ENCODE data around the gene NFASC. TPM values are rescaled to one million over a fixed set of nuclear protein-coding genes. Genes with fewer than 3 reads are reported as not detected.

NFASC gene
- total RNA-seq, 2 donors from 2014 or later = 0.21 to 0.65 TPM

DNA sequence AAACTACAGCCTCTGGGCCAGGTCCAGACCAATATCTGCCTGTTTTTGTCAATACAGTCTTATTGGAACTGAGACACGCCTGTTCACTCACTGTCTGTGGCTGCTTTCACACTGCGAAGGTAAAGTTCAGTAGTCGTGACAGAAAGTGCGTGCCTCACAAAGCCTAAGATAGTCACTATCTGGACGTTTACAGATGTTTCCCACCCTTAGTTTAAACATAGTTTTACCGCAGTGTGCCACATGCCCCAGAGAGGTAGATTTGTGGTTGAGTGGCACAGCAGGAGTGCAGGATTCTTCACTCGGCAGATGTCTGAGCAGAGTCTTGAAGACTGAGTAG, 61.9 kb downstream of the NFASC start:
- Mint-ChIP-seq H3K27ac (no peak overlapping the region), H3K4me1 (no peaks in the 10 kb centered on the region), H3K36me3 (ENCODE audit: low read depth) (no peaks in the 10 kb centered on the region), H3K27me3 (peaks cover 7% of the 10 kb centered on the region), H3K4me3 (no peak overlapping the region), H3K9me3 (peaks cover 4% of the 10 kb centered on the region)
- no peak for ATAC-seq (replicated peaks)

DNA sequence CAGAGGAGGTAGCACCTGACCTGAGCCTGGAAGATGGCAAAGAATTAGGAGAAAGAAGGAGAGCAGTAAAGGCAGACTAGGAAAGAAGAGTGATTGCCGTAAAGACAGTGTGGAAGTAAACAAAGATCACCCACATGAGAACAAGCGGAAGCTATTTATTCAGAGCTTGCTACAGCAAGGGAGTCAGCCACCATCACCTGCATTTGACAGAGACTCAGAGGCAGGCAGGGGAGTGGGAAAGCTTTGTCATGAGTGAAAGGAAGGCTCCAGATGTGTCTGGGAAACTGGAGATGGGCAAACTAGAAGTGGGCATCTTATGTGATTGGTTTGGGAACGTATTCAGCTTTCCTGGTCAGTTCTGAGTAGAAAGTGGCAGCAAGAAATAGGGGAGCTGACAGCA, 64.5 kb downstream of the NFASC start:
- H3K27ac Mint-ChIP-seq = no peak overlapping the region
- H3K36me3 Mint-ChIP-seq (ENCODE audit: low read depth) = no peaks in the 10 kb centered on the region
- no peak for ATAC-seq (replicated peaks)
- H3K9me3 Mint-ChIP-seq = peaks cover 4% of the 10 kb centered on the region
- H3K4me1 Mint-ChIP-seq = no peaks in the 10 kb centered on the region
- H3K27me3 Mint-ChIP-seq = peaks cover 7% of the 10 kb centered on the region
- no peak overlapping the region for H3K4me3 Mint-ChIP-seq

DNA sequence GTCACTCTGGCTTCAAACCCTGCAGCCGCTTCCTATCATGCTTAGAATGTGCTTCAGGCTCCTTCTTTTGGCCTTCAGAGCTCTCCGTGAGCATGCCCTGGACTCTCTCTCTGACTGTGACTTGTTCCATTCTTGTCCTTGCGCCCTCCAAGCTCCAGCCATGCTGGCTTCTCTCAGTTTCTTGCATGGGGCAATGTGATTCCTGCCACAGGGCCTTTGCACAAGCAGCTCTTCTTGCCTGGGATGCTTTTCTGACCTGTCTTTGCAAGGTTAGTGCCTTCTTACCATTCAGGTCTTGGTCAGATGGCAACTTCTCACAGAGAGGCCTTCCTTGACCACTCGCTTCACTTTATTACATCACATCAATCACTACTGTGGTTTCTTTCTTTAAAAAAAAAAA, 66.1 kb downstream of the NFASC start:
- Mint-ChIP-seq H3K36me3 (ENCODE audit: low read depth) (no peaks in the 10 kb centered on the region), H3K4me3 (no peak overlapping the region), H3K9me3 (peaks cover 4% of the 10 kb centered on the region), H3K27me3 (peaks cover 7% of the 10 kb centered on the region), H3K4me1 (no peaks in the 10 kb centered on the region), H3K27ac (no peak overlapping the region)
- ATAC-seq (replicated peaks) = no peak

DNA sequence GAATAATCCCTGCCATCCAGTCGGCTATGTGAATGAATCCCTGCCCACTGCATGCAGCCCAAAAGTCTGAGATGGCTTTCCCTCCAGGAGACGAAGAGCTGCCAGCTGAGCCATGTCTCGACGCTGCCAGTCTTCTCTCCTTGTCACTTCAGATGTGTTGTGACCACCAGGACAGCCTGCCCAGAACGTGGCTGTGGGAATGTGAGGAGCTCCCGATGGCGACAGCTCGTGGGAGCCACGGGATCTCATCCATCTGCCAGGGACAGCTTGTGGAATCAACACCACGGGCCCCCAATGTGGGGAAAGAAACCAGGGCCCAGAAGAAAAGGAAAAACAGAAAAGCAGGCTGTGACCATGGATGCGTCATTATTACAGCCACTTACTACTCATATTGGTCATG, 67.2 kb downstream of the NFASC start:
- no peaks in the 10 kb centered on the region for H3K36me3 Mint-ChIP-seq (ENCODE audit: low read depth)
- peaks cover 7% of the 10 kb centered on the region for H3K27me3 Mint-ChIP-seq
- no peak for ATAC-seq (replicated peaks)

DNA sequence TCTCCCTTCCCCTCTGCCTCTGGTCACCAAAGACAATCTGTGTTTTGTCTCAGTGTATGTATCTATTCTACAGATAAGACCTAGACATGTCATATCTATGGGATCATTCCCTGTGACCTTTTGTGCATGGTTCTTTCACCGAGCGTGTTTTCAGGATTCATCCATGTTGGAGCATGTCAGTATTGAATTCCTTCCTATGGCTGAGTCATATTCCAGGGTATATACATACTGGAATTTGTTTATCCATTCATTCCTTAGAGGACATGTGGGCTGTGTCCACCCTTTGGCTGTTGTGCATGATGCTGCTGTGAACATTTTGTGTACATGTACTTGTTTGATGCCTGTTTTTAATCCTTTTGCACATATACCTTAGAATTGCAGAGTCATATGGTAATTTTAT, 69.9 kb downstream of the NFASC start:
- no peak for ATAC-seq (replicated peaks)
- Mint-ChIP-seq H3K4me3 (no peak overlapping the region), H3K27ac (no peak overlapping the region), H3K9me3 (peaks cover 4% of the 10 kb centered on the region), H3K4me1 (no peaks in the 10 kb centered on the region), H3K36me3 (ENCODE audit: low read depth) (no peaks in the 10 kb centered on the region), H3K27me3 (peaks cover 11% of the 10 kb centered on the region)

More for the DNA sequence above, 67.2 kb downstream of the NFASC start:
- Mint-ChIP-seq H3K9me3 (peaks cover 4% of the 10 kb centered on the region), H3K27ac (no peak overlapping the region), H3K4me3 (no peak overlapping the region), H3K4me1 (no peaks in the 10 kb centered on the region)

DNA sequence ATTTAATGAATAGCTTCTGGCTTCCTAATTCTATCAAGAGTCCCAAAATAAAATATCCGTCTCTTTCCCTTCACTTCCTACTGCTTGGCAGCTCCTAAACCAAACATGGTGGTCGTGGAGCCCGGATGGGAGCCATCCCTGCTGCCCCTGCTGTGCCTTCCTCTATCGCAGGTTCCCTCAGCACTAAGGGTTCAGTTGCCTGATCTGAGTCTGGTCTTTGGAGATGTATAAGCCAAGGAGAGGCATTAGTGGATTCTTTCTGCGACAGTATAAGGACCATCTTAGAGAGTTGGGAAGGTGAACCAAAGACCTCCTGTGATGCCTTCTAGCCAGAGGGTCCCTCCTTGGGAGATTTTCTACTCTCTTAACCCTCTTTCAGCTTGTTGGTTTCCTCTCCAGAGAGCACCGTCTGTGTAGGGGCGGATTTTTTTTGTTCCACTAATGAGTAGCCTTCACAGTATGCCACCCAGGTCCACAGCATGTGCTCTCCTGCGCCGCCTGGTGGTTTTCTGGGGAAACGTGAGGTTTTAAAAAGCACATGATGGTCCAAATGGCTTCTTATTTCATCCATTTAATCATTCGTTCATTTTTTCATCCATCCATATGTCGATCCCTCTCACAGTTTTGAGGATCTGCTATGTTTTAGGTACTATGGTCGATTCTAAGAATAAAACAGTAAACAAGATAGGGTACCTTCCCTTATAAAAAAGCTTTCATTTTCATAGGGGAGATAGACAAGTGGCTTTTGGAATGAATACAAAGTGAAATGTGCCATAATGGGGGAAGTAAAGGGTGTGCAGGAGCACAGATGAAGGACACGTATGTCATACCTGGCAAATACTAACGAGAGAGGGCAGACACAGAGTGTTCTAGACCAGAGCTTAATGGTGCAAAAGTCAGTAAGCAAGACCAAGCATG, 71.0 kb downstream of the NFASC start:
- no peak overlapping the region for H3K4me3 Mint-ChIP-seq
- peaks cover 4% of the 10 kb centered on the region for H3K9me3 Mint-ChIP-seq
- no peaks in the 10 kb centered on the region for H3K36me3 Mint-ChIP-seq (ENCODE audit: low read depth)
- no peak overlapping the region for H3K27ac Mint-ChIP-seq
- H3K4me1 Mint-ChIP-seq = no peaks in the 10 kb centered on the region
- peak; percentile 28 for ATAC-seq (replicated peaks)
- peaks cover 10% of the 10 kb centered on the region for H3K27me3 Mint-ChIP-seq

DNA sequence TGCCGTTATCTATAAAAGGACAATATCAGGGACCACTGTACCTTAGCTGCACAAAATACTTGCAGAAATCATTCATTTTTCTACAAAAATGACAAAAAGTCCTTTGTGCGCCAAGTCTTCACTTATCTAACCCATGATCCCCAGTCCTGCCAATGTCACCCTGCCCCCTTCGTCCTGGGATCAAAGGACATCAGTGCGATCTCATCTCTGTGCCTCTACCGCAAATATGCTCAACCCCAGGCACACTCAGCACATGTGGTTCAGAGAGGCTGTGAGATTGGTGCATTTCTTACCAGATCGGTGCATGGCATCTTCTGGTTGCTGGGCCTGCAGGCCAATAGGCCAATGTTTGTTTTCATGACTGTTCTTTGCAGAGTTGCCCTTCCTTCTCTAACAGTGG, 72.8 kb downstream of the NFASC start:
- Mint-ChIP-seq H3K27me3 (peaks cover 8% of the 10 kb centered on the region), H3K27ac (no peak overlapping the region), H3K4me3 (no peak overlapping the region), H3K36me3 (ENCODE audit: low read depth) (no peaks in the 10 kb centered on the region), H3K4me1 (no peaks in the 10 kb centered on the region), H3K9me3 (no peaks in the 10 kb centered on the region)
- ATAC-seq (replicated peaks) = no peak

DNA sequence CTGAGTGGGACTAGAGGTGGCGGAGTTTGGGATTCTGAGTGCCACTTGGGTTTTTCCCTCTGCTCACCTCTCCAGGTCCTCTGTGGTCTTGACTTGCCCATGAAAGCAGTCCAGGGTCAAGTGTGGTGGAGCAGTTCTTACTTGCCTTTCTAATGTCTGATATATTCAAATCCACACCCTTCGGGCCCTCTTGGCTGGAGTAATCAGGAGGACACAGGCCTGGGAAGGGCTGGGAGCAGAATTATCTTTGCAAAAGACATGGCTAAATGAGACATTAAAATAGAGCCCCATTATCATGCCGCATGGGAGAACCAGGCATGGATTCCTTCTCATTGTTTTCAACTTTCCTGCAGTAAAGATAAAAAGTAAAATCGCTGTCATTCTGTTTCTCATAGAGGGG, 74.0 kb downstream of the NFASC start:
- H3K4me3 Mint-ChIP-seq = no peak overlapping the region
- no peaks in the 10 kb centered on the region for H3K36me3 Mint-ChIP-seq (ENCODE audit: low read depth)
- H3K9me3 Mint-ChIP-seq = no peaks in the 10 kb centered on the region
- ATAC-seq (replicated peaks) = no peak
- H3K27me3 Mint-ChIP-seq = peaks cover 8% of the 10 kb centered on the region
- no peaks in the 10 kb centered on the region for H3K4me1 Mint-ChIP-seq
- H3K27ac Mint-ChIP-seq = no peak overlapping the region

DNA sequence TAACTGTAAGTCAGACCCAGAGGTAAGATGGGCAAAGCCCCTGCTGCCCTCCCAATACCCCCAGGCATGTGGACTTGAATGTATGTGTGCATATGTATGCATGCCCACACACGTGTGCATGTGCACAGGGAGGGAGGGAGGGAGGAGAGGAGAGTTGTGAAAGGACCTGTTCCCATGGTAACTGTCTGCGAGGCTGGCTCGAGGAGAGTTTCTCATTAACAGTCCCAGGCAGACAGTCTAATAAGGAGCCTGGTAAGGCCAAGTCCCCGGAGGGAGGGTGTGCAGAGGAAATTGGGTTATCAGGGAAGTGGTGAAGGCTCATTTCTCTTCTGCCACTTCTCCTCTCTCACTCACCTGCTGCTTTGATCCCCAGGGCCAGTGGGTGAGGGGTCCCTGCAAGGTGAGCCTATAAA, 74.9 kb downstream of the NFASC start:
- Mint-ChIP-seq H3K36me3 (ENCODE audit: low read depth) (no peaks in the 10 kb centered on the region), H3K9me3 (no peaks in the 10 kb centered on the region), H3K27me3 (peaks cover 8% of the 10 kb centered on the region), H3K27ac (no peak overlapping the region), H3K4me1 (no peaks in the 10 kb centered on the region), H3K4me3 (no peak overlapping the region)
- no peak for ATAC-seq (replicated peaks)

DNA sequence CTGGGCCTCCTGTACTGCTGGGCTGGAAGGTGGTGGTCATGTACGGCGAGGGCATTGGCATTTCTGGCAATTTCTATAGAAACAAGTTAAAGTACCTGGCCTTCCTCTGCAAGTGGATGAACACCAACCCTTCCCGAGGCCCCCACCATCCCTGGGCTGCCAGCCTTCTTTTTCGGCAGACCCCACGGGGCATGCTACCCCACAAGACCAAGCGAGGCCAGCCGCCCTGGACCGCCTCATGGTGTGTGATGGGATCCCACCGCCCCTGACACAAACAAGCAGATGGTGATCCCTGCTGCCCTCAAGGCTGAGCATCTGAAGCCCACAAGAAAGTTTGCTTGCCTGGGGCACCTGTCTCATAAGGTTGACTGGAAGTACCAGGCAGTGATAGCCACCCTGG, 76.0 kb downstream of the NFASC start:
- Mint-ChIP-seq H3K9me3 (no peaks in the 10 kb centered on the region), H3K27ac (no peak overlapping the region), H3K4me3 (no peak overlapping the region), H3K36me3 (ENCODE audit: low read depth) (no peaks in the 10 kb centered on the region), H3K27me3 (peaks cover 8% of the 10 kb centered on the region), H3K4me1 (no peaks in the 10 kb centered on the region)
- no peak for ATAC-seq (replicated peaks)

DNA sequence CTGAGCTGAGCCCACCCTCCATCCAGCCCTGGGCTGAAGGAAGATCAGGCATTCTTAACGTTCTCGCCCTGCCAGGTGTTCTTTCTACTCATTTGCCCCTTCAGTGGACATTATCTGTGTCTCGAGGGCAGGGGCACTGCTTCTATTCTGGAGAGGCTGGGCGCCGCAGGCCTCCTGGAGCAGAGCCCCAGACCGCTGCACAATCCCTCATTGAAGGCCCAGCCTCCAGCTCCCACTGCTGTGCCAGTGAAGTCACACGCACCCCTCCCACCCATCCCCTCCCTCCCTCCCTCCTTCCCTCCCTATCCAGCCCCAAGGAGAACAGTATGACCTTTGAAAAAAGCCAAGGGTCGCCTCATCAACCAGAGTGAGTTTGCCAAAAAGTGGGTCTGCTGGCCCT, 76.7 kb downstream of the NFASC start:
- Mint-ChIP-seq H3K27ac (no peak overlapping the region), H3K36me3 (ENCODE audit: low read depth) (no peaks in the 10 kb centered on the region), H3K9me3 (no peaks in the 10 kb centered on the region), H3K27me3 (peaks cover 8% of the 10 kb centered on the region), H3K4me3 (no peak overlapping the region), H3K4me1 (no peaks in the 10 kb centered on the region)
- ATAC-seq (replicated peaks) = no peak

DNA sequence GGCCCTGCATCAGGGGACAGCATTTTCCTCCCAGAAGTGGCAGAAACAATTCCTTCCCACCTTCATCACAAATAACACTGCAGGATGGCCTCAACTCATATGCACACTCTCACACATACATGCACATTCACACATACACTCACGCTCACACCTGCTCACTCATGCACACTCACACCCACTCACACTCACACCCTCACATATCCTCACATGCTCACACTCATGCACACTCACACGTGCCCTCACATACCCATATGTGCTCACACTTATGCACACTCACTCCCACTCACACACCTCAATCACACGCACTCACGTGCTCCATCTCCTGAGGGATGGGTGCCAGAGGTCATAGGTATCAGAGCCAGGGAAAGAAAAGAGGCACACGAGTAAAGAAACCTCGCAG, 77.1 kb downstream of the NFASC start:
- no peak overlapping the region for H3K27ac Mint-ChIP-seq
- H3K4me3 Mint-ChIP-seq = no peak overlapping the region
- no peaks in the 10 kb centered on the region for H3K36me3 Mint-ChIP-seq (ENCODE audit: low read depth)
- H3K4me1 Mint-ChIP-seq = no peaks in the 10 kb centered on the region
- peaks cover 8% of the 10 kb centered on the region for H3K27me3 Mint-ChIP-seq
- ATAC-seq (replicated peaks) = no peak
- H3K9me3 Mint-ChIP-seq = no peaks in the 10 kb centered on the region

DNA sequence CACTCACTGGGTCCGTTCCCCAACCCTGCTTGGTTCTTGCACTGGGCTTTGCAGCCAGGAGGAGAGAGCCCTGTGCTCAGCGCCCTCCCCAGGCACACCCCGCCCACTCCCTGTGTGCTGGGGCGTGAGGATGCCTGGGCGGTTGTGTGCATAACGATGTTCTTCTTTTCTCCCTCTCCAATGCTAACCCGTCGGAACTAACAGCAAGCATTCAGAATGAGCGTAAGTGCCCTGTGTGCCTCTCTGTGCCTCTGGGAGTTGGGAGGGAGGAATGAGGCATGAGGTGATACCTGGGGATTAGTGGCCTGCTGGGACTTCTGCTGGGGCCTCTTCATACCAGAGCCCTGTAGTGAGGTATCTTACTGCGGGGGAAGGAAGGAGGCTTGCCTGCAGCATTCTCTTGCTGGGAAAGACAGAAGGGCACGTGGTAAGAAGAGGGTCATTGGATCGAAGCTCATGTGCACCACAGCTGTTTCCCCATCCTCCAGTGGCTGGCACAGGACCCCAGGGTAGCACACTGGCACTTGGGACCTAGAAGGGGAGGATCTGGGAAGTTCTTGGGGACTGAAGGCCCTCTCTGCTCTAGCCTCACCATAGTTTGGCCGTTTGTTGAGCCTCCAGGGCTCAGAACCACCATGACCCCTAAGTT, 79.8 kb downstream of the NFASC start:
- H3K4me3 Mint-ChIP-seq = no peak overlapping the region
- H3K9me3 Mint-ChIP-seq = no peaks in the 10 kb centered on the region
- H3K27me3 Mint-ChIP-seq = peaks cover 12% of the 10 kb centered on the region
- no peaks in the 10 kb centered on the region for H3K36me3 Mint-ChIP-seq (ENCODE audit: low read depth)
- no peaks in the 10 kb centered on the region for H3K4me1 Mint-ChIP-seq
- no peak overlapping the region for H3K27ac Mint-ChIP-seq
- no peak for ATAC-seq (replicated peaks)

DNA sequence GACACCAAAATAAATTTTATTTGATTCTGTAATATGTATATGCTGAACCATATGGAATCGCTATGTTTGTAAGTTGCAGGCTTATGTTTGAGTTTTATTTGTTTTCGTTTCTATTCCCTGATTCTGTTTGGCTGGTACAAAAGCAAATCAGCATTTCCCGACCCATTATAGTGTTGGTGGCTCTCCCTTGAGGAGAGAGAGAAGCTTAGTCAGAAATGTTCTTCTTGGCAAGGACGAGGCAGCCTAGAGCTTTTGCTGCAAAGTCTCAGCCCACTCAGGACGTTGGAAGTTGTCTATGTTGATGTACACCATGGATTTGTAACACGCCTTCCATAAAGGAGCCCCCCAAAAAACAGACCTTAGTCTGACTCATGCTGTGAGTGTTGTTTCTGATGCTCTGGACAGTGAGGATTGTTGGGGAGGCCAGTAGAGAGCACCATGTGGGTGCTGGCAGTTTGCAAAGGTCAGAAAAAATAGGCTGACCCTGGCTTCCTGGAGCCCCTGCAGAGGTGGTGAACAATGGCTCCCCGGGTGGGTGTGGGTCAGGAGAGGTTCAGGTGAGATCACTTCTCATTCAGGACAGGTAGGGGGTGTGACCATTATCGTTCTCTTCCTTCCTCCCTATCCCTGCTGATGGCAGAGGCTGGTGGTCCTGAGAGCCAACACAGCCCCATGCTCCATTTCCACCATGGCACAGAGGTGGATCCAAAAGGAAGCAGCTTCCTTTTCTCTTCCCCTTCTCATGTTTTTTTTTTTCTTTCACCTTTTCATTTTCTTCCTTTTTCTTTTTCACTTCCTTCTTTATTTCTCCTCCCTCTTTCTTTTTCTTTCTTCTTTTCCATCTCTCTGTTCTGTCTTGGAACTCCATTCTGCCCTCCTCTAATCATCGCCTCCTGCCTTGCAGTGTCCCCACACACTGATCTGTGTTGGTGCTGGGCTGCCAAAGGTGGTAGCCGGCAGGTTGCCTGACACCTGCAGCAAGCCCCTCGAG, 88.0 kb downstream of the NFASC start:
- Mint-ChIP-seq H3K27me3 (peaks cover 42% of the 10 kb centered on the region), H3K4me3 (no peak overlapping the region), H3K36me3 (ENCODE audit: low read depth) (no peaks in the 10 kb centered on the region), H3K9me3 (no peaks in the 10 kb centered on the region), H3K27ac (no peak overlapping the region), H3K4me1 (no peaks in the 10 kb centered on the region)
- ATAC-seq (replicated peaks) = no peak
